ENCODE data around the gene AMIGO3. TPM values are rescaled to one million over a fixed set of nuclear protein-coding genes. Genes with fewer than 3 reads are reported as not detected.

Gene AMIGO3
- total and polyA plus RNA-seq, 10 of the 15 experiments (the other 5 are each of a cell fraction or from before 2014, with no cell fraction given): 0.07 to 1.3 (median 0.44) TPM; not detected in 3

- Histone ChIP-seq H3K4me3 (peak overlapping the region; percentile 94), H3K9me3 (replicated peaks; ENCODE audit: control insufficient read depth, insufficient read depth, low read length) (no peaks in the 10 kb centered on the region), H3K36me3 (ENCODE audit: control insufficient read depth in 2 of 2, insufficient read depth in 2 of 2, low read length in 1 of 2) (peaks cover 0 to 7% of the 10 kb centered on the region in 2 experiments), H3K4me1 (ENCODE audit: control insufficient read depth, insufficient read depth, low read length) (peaks cover 10% of the 10 kb centered on the region), H3K4me2 (ENCODE audit: control insufficient read depth, insufficient read depth) (peak overlapping the region; percentile 99), H3K27me3 (replicated peaks in 1 of 2; ENCODE audit: control insufficient read depth in 2 of 2, insufficient read depth in 2 of 2, low read length in 1 of 2) (no peaks in the 10 kb centered on the region), H3K9ac (ENCODE audit: control insufficient read depth, insufficient read depth, low read length) (peak overlapping the region; percentile 90), H3K27ac (ENCODE audit: control insufficient read depth, insufficient read depth) (peak overlapping the region; percentile 86), H2AFZ (ENCODE audit: control insufficient read depth, low read depth, low read length) (peak overlapping the region; percentile 76), H3K79me2 (ENCODE audit: control insufficient read depth, insufficient read depth, low read length) (peaks cover 20% of the 10 kb centered on the region), H4K20me1 (ENCODE audit: control insufficient read depth, insufficient read depth) (no peaks in the 10 kb centered on the region)
- CTCF ChIA-PET: interaction anchor here (0.6 to 5.3 kb wide), 4 partner anchors 10 to 375 kb away, joined by 3 to 210 read pairs (median 4); no protein-coding TSS in a partner anchor
- intact Hi-C loops (cut with micrococcal nuclease; ENCODE audit: unreplicated experiment) (loop anchor here (5.0 to 10.0 kb wide), 2 partner anchors 221 to 648 kb away; partner anchors contain the start of genes IMPDH2 and NDUFAF3), in situ Hi-C loops (cut with MboI) (loop anchor here (10.0 kb wide), 1 partner anchor 138 kb away; no protein-coding TSS in a partner anchor)
- BruUV-seq (replicated peaks): TSS peak; percentile 80
- SMC1A ChIA-PET (ENCODE audit: uncharacterized antibody, unreplicated experiment): interaction anchor here (0.9 to 3.3 kb wide), 4 partner anchors 14 to 134 kb away, joined by 3 to 86 read pairs (median 3); no protein-coding TSS in a partner anchor
- no peak for DNase-seq (ENCODE audit: low read depth, low spot score)
- RAD21 ChIA-PET (ENCODE audit: unreplicated experiment): interaction anchor here (0.5 to 3.3 kb wide), 3 partner anchors 23 to 136 kb away, joined by 3 to 89 read pairs (median 18); no protein-coding TSS in a partner anchor
- peak; percentile 11; the same call in 1 of the 3 replicates for ATAC-seq
- TF ChIP-seq LARP7 (IDR thresholded peaks at IDR 0.05) (0 out of 2 replicates have a peak, but pooled peaks have one; percentile 20), POLR2AphosphoS5 (IDR thresholded peaks at IDR 0.05; ENCODE audit: low read length) (0 out of 2 replicates have a peak, but pooled peaks have one; percentile 31), EED (IDR thresholded peaks at IDR 0.05; ENCODE audit: low read depth) (no peak), SMARCA5 (IDR thresholded peaks at IDR 0.05) (peak; percentile 40; the same call in 1 of the 2 replicates), NKRF (conservative IDR thresholded peaks at IDR 0.05) (peak; percentile 34; the same call in 1 of the 2 replicates), ATF3 (IDR thresholded peaks at IDR 0.05; ENCODE audit: borderline replicate concordance, extremely low read depth, low read depth, low read length) (no peak)
- FAIRE-seq: peak; percentile 47
- POLR2A ChIA-PET: interaction anchor here (0.5 to 2.9 kb wide), 11 partner anchors 110 to 666 kb away, joined by 3 to 10 read pairs (median 4); no protein-coding TSS in a partner anchor
- 9% methylated on average over 17 of the region's 17 CpGs for WGBS (ENCODE audit: insufficient coverage, insufficient replicate concordance, low lambda C conversion rate, missing lambda C conversion rate)
These were observed 46.3 kb downstream of the AMIGO3 start for GRCh38 chr3:49673121-49673714.

Data from GM12878 (cell line).